H1 (cell line): Measurements from ENCODE around the gene BORCS8. TPM values are rescaled to one million over a fixed set of nuclear protein-coding genes. Genes with fewer than 3 reads are reported as not detected.

Source experiments
- CTCF ChIA-PET: fragments of 300-600 bp; sonication (Branson Sonifier 250); formaldehyde crosslinking; loops from one replicate; lab custom pipeline; 2021; ENCODE audit not compliant: partially characterized antibody; lab: Charles Lee
- POLR2A ChIA-PET: fragments of 300-600 bp; sonication (Branson Sonifier 250); formaldehyde crosslinking; loops from one replicate; lab custom pipeline; 2021; ENCODE audit warnings: inconsistent platforms; ENCODE audit not compliant: partially characterized antibody; lab: Charles Lee
- DNase-seq, 2 experiments: peaks; one replicate each; pipeline versions ENCODE4 v3.0.0 to v3.0.0-alpha.2; 2010 to 2022; ENCODE audit warnings: low spot score in 2 of 2, low read depth in 1 of 2, mixed read lengths in 1 of 2
- FAIRE-seq: peaks from 2 replicates; lab custom pipeline; 2011; peaks lifted over from hg19 to GRCh38; lab: Jason Lieb, UNC
- H2AFZ ChIP-seq: 2 replicates; pipeline ENCODE4 v1.8.1; 2012; ENCODE audit warnings: low read length, inconsistent platforms
- H2AK5ac ChIP-seq: 2 replicates; pipeline ENCODE4 v1.6.1; 2013; ENCODE audit warnings: low read depth, low read length
- H2BK120ac ChIP-seq: replicated peaks from 2 replicates; pipeline ENCODE3; 2013; ENCODE audit warnings: low read depth, low read length, inconsistent platforms
- H2BK12ac ChIP-seq: 2 replicates; pipeline ENCODE4 v1.6.1; 2013; ENCODE audit warnings: low read depth, low read length
- H2BK15ac ChIP-seq: 2 replicates; pipeline ENCODE4 v1.6.1; 2013; ENCODE audit warnings: low read length
- H2BK20ac ChIP-seq: 2 replicates; pipeline ENCODE4 v1.6.1; 2013; ENCODE audit warnings: low read length
- H2BK5ac ChIP-seq: 2 replicates; pipeline ENCODE4 v1.6.1; 2013; ENCODE audit warnings: low read depth, low read length
- H3K14ac ChIP-seq: 2 replicates; pipeline ENCODE4 v1.6.1; 2013; ENCODE audit warnings: inconsistent platforms; ENCODE audit not compliant: insufficient read length
- H3K18ac ChIP-seq: 2 replicates; pipeline ENCODE4 v1.6.1; 2013; ENCODE audit warnings: low read length; ENCODE audit errors: extremely low read depth
- H3K23ac ChIP-seq: 2 replicates; pipeline ENCODE4 v1.6.1; 2013; ENCODE audit warnings: inconsistent platforms; ENCODE audit not compliant: insufficient read length
- H3K23me2 ChIP-seq: 2 replicates; pipeline ENCODE4 v1.6.1; 2013; ENCODE audit warnings: low read depth, low read length
- H3K27ac ChIP-seq: 2 replicates; pipeline ENCODE4 v1.6.1; 2011; ENCODE audit warnings: low read depth, low read length, inconsistent platforms
- H3K27me3 ChIP-seq, 4 experiments: replicated peaks in 1 of 4; 1 replicate in 1 of 4; 2 replicates in 3 of 4; pipeline versions ENCODE4 v1.6.1 to v1.8.1; 2011 to 2013; ENCODE audit warnings: low read length in 3 of 4, mild to moderate bottlenecking in 3 of 4, inconsistent platforms in 2 of 4, mixed read lengths in 2 of 4, moderate library complexity in 1 of 4; ENCODE audit not compliant: control insufficient read depth in 3 of 4, insufficient read depth in 3 of 4; ENCODE audit errors: extremely low read depth in 1 of 4
- H3K36me3 ChIP-seq, 4 experiments: 2 replicates each; pipeline versions ENCODE4 v1.6.1 to v1.8.1; 2011 to 2013; ENCODE audit warnings: mild to moderate bottlenecking in 4 of 4, low read length in 3 of 4, moderate library complexity in 2 of 4, control low read depth in 1 of 4, inconsistent platforms in 1 of 4; ENCODE audit not compliant: insufficient read depth in 4 of 4, control insufficient read depth in 2 of 4
- H3K4ac ChIP-seq: replicated peaks from 2 replicates; pipeline ENCODE3; 2013; ENCODE audit warnings: low read length, low read depth, mixed read lengths, inconsistent platforms; ENCODE audit not compliant: insufficient read length
- H3K4me1 ChIP-seq, 4 experiments: replicated peaks in 1 of 4; 1 replicate in 1 of 4; 2 replicates in 3 of 4; pipeline versions ENCODE4 v1.6.1 to v1.8.1; 2011 to 2013; ENCODE audit warnings: low read length in 3 of 4, inconsistent platforms in 2 of 4, mixed read lengths in 1 of 4; ENCODE audit not compliant: insufficient read depth in 4 of 4, control insufficient read depth in 3 of 4
- H3K4me2 ChIP-seq, 2 experiments: 2 replicates each; pipeline versions ENCODE4 v1.6.1 to v1.8.1; 2011 to 2013; ENCODE audit warnings: low read depth in 2 of 2, low read length in 2 of 2, control low read depth in 1 of 2, inconsistent platforms in 1 of 2, mild to moderate bottlenecking in 1 of 2; ENCODE audit not compliant: insufficient read depth in 1 of 2
- H3K4me3 ChIP-seq, 4 experiments: fragments of 200-600, 300-600 bp in 1 of 4; sonication (generic), shearing (Covaris generic), sonication (Bioruptor Twin) in 1 of 4; 2 replicates each; pipeline versions ENCODE4 v1.5.1 to v1.8.1; 2011 to 2016; ENCODE audit warnings: low read length in 4 of 4, low read depth in 3 of 4, control low read depth in 2 of 4, inconsistent platforms in 2 of 4, mild to moderate bottlenecking in 2 of 4, mixed read lengths in 1 of 4, moderate library complexity in 1 of 4; ENCODE audit not compliant: insufficient read depth in 2 of 4; ENCODE audit errors: extremely low read depth in 1 of 4
- H3K56ac ChIP-seq: replicated peaks from 2 replicates; pipeline ENCODE3; 2013; ENCODE audit warnings: low read depth, mild to moderate bottlenecking, mixed read lengths, low read length, inconsistent platforms; ENCODE audit not compliant: insufficient read length
- H3K79me1 ChIP-seq: 2 replicates; pipeline ENCODE4 v1.6.1; 2013; ENCODE audit warnings: low read depth, low read length, control low read depth
- H3K79me2 ChIP-seq, 2 experiments: 2 replicates each; pipeline versions ENCODE4 v1.6.1 to v1.8.1; 2012 to 2013; ENCODE audit warnings: low read length in 2 of 2, mild to moderate bottlenecking in 2 of 2, inconsistent platforms in 1 of 2; ENCODE audit not compliant: insufficient read depth in 2 of 2, control insufficient read depth in 1 of 2
- H3K9ac ChIP-seq, 4 experiments: replicated peaks in 1 of 4; 1 replicate in 1 of 4; 2 replicates in 3 of 4; pipeline versions ENCODE4 v1.6.1 to v1.8.1; 2011 to 2013; ENCODE audit warnings: low read depth in 3 of 4, low read length in 3 of 4, control low read depth in 2 of 4, mild to moderate bottlenecking in 2 of 4, moderate library complexity in 2 of 4, inconsistent platforms in 1 of 4; ENCODE audit errors: extremely low read depth in 1 of 4
- H3K9me3 ChIP-seq, 2 experiments: 2 replicates each; pipeline versions ENCODE4 v1.6.1 to v1.8.1; 2012 to 2013; ENCODE audit warnings: mild to moderate bottlenecking in 2 of 2, moderate library complexity in 2 of 2, control low read depth in 1 of 2, inconsistent platforms in 1 of 2, low read depth in 1 of 2, low read length in 1 of 2, mixed read lengths in 1 of 2; ENCODE audit not compliant: insufficient read depth in 2 of 2
- H4K20me1 ChIP-seq, 2 experiments: replicated peaks in 1 of 2; 2 replicates each; pipeline versions ENCODE3 to v1.8.1; 2011 to 2013; ENCODE audit warnings: inconsistent platforms in 2 of 2, low read length in 2 of 2, mild to moderate bottlenecking in 1 of 2; ENCODE audit not compliant: insufficient read depth in 2 of 2, control insufficient read depth in 1 of 2
- H4K5ac ChIP-seq: 2 replicates; pipeline ENCODE4 v1.6.1; 2013; ENCODE audit warnings: low read length, low read depth, mixed read lengths, inconsistent platforms; ENCODE audit not compliant: insufficient read length
- H4K8ac ChIP-seq: 2 replicates; pipeline ENCODE4 v1.8.0; 2013; ENCODE audit warnings: mild to moderate bottlenecking, moderate library complexity, low read length, inconsistent platforms; ENCODE audit not compliant: insufficient read depth; ENCODE audit errors: extremely low read depth
- H4K91ac ChIP-seq: replicated peaks from 2 replicates; pipeline ENCODE3; 2013; ENCODE audit warnings: low read length, mixed read lengths, inconsistent platforms; ENCODE audit not compliant: insufficient read length
- CBX5 ChIP-seq: fragments of 300-800, 300-1000 bp; sonication (generic); IDR thresholded peaks from 2 replicates; pipeline ENCODE4 v1.7.1; 2016; ENCODE audit warnings: antibody characterized with exemption, low read length, low read depth
- CEBPB ChIP-seq: IDR thresholded peaks from 2 replicates; pipeline ENCODE4 v1.6.1; 2012; ENCODE audit warnings: low read depth, low read length
- E2F6 ChIP-seq: IDR thresholded peaks from 2 replicates; pipeline ENCODE4 v1.6.1; 2012; ENCODE audit warnings: inconsistent platforms
- EP300 ChIP-seq, 2 experiments: IDR thresholded peaks; 1 replicate in 1 of 2; 2 replicates in 1 of 2; pipeline ENCODE4 v1.6.1; 2011 to 2012; ENCODE audit warnings: low read depth in 2 of 2, low read length in 2 of 2, mild to moderate bottlenecking in 2 of 2, borderline replicate concordance in 1 of 2, inconsistent platforms in 1 of 2, moderate library complexity in 1 of 2
- NANOG ChIP-seq: IDR thresholded peaks from 2 replicates; pipeline ENCODE4 v1.6.1; 2011; ENCODE audit warnings: low read length, low read depth, mild to moderate bottlenecking, inconsistent platforms; ENCODE audit not compliant: insufficient read depth, poor library complexity, severe bottlenecking
- NRF1 ChIP-seq: IDR thresholded peaks from 2 replicates; pipeline ENCODE4 v1.6.1; 2011; ENCODE audit warnings: mild to moderate bottlenecking, low read depth, low read length, improper control_type of control experiment
- POLR2AphosphoS5 ChIP-seq: IDR thresholded peaks from 2 replicates; pipeline ENCODE4 v1.6.1; 2011; ENCODE audit warnings: low read depth, low read length
- RBBP5 ChIP-seq: IDR thresholded peaks from 2 replicates; pipeline ENCODE4 v1.7.1; 2012; ENCODE audit warnings: low read depth, mild to moderate bottlenecking, inconsistent platforms, low read length, moderate library complexity, borderline replicate concordance
- RFX5 ChIP-seq: IDR thresholded peaks from 2 replicates; pipeline ENCODE4 v1.6.1; 2011; ENCODE audit warnings: low read depth, low read length, improper control_type of control experiment, borderline replicate concordance
- SP1 ChIP-seq: IDR thresholded peaks from 2 replicates; pipeline ENCODE4 v1.6.1; 2011; ENCODE audit warnings: low read depth, low read length
- TEAD4 ChIP-seq: IDR thresholded peaks from 2 replicates; pipeline ENCODE4 v1.6.1; 2012; ENCODE audit warnings: low read depth, low read length, inconsistent platforms, mixed read lengths
- WGBS, 2 experiments: shearing (Covaris generic) in 1 of 2; methylation state at CpG; one replicate each; pipeline versions ENCODE4 v1.1.6 to v1.1.7; 2013 to 2015; ENCODE audit warnings: low lambda C conversion rate in 2 of 2, mixed read lengths in 2 of 2, inconsistent platforms in 1 of 2, low coverage in 1 of 2, missing lambda C conversion rate in 1 of 2; ENCODE audit not compliant: insufficient replicate concordance in 2 of 2, insufficient coverage in 1 of 2, insufficient read length in 1 of 2; ENCODE audit errors: extremely low coverage in 1 of 2, missing lambda C conversion rate in 1 of 2; 5-methylcytosine and 5-hydroxymethylcytosine counted together
- polyA plus RNA-seq, 7 experiments: library from polyadenylated mRNA; depleted of rRNA in 3 of 7; stranded (reverse) in 5 of 7; unstranded in 2 of 7; fragments of >200 nt in 5 of 7; fragments of 200-250 nt in 2 of 7; gene quantifications; 1 replicate in 5 of 7; 2 replicates in 1 of 7; 4 replicates in 1 of 7; pipeline versions ENCODE4 v1.2.1 to v1.2.3, GENCODE V29; 2011 to 2013; ENCODE audit warnings: missing spikeins in 2 of 7, mixed read lengths in 2 of 7
- total RNA-seq: library from RNA; stranded (reverse); fragmentation: NEBNext Ultra II Directional; extraction: Animal tissue kit (Norgen Biotek cat#: 25700); gene quantifications from 2 replicates; pipeline ENCODE4 v1.2.1, GENCODE V29; 2021

Gene BORCS8
- total and polyA plus RNA-seq, 2 of the 8 experiments (the other 6 are each of a cell fraction or from before 2014, with no cell fraction given): 15.0 to 15.9 TPM

DNA sequence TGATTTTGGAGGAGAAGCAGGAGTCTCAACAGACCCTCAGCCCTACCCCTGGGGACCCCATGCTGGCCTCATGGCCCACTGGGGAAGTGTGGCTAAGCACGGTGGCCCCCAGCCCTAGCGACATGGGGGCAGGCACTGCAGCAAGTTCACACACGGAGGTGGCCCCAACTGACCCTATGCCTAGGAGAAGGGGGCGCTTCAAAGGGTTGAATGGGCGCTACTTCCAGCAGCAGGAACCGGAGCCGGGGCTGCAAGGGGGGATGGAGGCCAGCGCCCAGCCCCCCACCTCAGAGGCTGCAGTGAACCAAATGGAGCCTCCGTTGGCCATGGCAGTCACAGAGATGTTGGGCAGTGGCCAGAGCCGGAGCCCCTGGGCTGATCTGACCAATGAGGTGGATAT, 34.7 kb upstream of the BORCS8 start:
- Histone ChIP-seq H3K9me3 (peaks cover 4 to 5% of the 10 kb centered on the region in 2 experiments; a peak in 2 of 4 replicates), H3K9ac (no peak overlapping the region), H4K8ac (no peak overlapping the region; the same call in 1 of the 2 replicates), H4K5ac (no peak overlapping the region), H3K4me2 (no peak overlapping the region), H3K14ac (no peak overlapping the region), H4K20me1 (no peaks in the 10 kb centered on the region), H3K18ac (no peak overlapping the region), H4K91ac (no peak overlapping the region), H2AFZ (no peak overlapping the region), H3K36me3 (no peaks in the 10 kb centered on the region), H3K23me2 (peaks cover 5% of the 10 kb centered on the region; the same call in 1 of the 2 replicates), H3K4me3 (no peak overlapping the region), H3K27me3 (peaks cover 2 to 16% (median 11%) of the 10 kb centered on the region in 4 experiments), H3K4me1 (peaks cover 0 to 7% (median 3%) of the 10 kb centered on the region in 4 experiments; a peak in 4 of 7 replicates), H2BK15ac (0 out of 2 replicates have a peak overlapping the region, but pooled peaks have one; percentile 29), H3K79me2 (no peaks in the 10 kb centered on the region), H2BK120ac (no peak overlapping the region), H2AK5ac (no peak overlapping the region), H2BK5ac (no peak overlapping the region), H3K56ac (no peak overlapping the region), H3K4ac (no peak overlapping the region), H3K23ac (no peak overlapping the region), H2BK12ac (no peak overlapping the region), H2BK20ac (no peak overlapping the region), H3K27ac (no peak overlapping the region), H3K79me1 (no peaks in the 10 kb centered on the region)
- CTCF ChIA-PET: interaction anchor here (0.6 to 2.5 kb wide), 8 partner anchors 12 to 111 kb away, joined by 3 to 8 read pairs (median 3); partner anchors contain the start of genes BORCS8 and RFXANK
- WGBS, 2 experiments: 86% methylated on average over 10 of the region's 10 CpGs; no CpG with 5 or more reads in 1 of the 2 experiments
- DNase-seq: no peak
- FAIRE-seq: no peak
- POLR2A ChIA-PET: interaction anchor here (1.5 kb wide), 1 partner anchor 17 kb away, joined by 3 read pairs; no protein-coding TSS in a partner anchor
- TF ChIP-seq SP1 (no peak), RFX5 (no peak), E2F6 (no peak), NANOG (no peak), EP300 (IDR thresholded peaks at IDR 0.05; ENCODE audit: borderline replicate concordance in 1 of 2, low read depth in 2 of 2, low read length in 2 of 2) (no peak), TEAD4 (no peak), NRF1 (no peak), CEBPB (no peak), RBBP5 (no peak), POLR2AphosphoS5 (no peak), CBX5 (no peak)
